PC-3 (cell line): Measurements from ENCODE around the gene CCKAR. TPM values are rescaled to one million over a fixed set of nuclear protein-coding genes. Genes with fewer than 3 reads are reported as not detected.

Source experiments
- ATAC-seq: fragments of 200-7000 bp; cut with Tn5 transposase; 2 replicates; pipeline ENCODE4 v1.9.1; 2020; ENCODE audit warnings: mild to moderate bottlenecking, moderate library complexity
- BruUV-seq: library from RNA; stranded (reverse); fragments of 400-500 nt; replicated peaks from 2 replicates; lab custom pipeline; 2021; lab: Mats Ljungman, UMichigan
- CTCF ChIA-PET: fragments of 300-600 bp; sonication (Branson Sonifier 250); formaldehyde crosslinking; loops from one replicate; lab custom pipeline; 2022; ENCODE audit warnings: antibody characterized with exemption; lab: Charles Lee
- POLR2A ChIA-PET: fragments of 300-600 bp; sonication (Branson Sonifier 250); formaldehyde crosslinking; loops from one replicate; lab custom pipeline; 2022; ENCODE audit warnings: antibody characterized with exemption; ENCODE audit not compliant: unreplicated experiment; lab: Charles Lee
- DNase-seq: peaks from one replicate; pipeline ENCODE4 v3.0.0-alpha.2; 2015
- H2AFZ ChIP-seq: fragments of 300-600 bp; sonication (generic); 2 replicates; pipeline ENCODE4 v1.6.0; 2016; ENCODE audit warnings: antibody characterized with exemption, low read length
- H3F3A ChIP-seq: fragments of 300-600 bp; sonication (generic); one replicate; pipeline ENCODE4 v1.6.0; 2017; ENCODE audit warnings: antibody characterized with exemption, low read length, control low read depth, mild to moderate bottlenecking; ENCODE audit not compliant: unreplicated experiment
- H3K27ac ChIP-seq: fragments of 300-600 bp; sonication (generic); 2 replicates; pipeline ENCODE4 v1.5.1; 2016; ENCODE audit warnings: mild to moderate bottlenecking, low read length
- H3K27me3 ChIP-seq: fragments of 300-600 bp; sonication (generic); 2 replicates; pipeline ENCODE4 v1.6.1; 2016; ENCODE audit warnings: low read length, mixed read lengths
- H3K36me3 ChIP-seq: fragments of 300-600 bp; sonication (generic); 2 replicates; pipeline ENCODE4 v1.6.1; 2016; ENCODE audit warnings: low read depth, mixed run types, low read length, mixed read lengths
- H3K4me1 ChIP-seq: fragments of 300-600 bp; sonication (generic); 2 replicates; pipeline ENCODE4 v1.5.1; 2016; ENCODE audit warnings: low read length; ENCODE audit not compliant: insufficient read depth
- H3K4me2 ChIP-seq: fragments of 300-600 bp; sonication (generic); 2 replicates; pipeline ENCODE4 v1.6.0; 2016; ENCODE audit warnings: low read length
- H3K4me3 ChIP-seq: fragments of 300-600 bp; sonication (generic); 2 replicates; pipeline ENCODE4 v1.5.1; 2016; ENCODE audit warnings: mild to moderate bottlenecking, low read length, mixed read lengths
- H3K79me2 ChIP-seq: fragments of 300-600 bp; sonication (generic); 2 replicates; pipeline ENCODE4 v1.6.1; 2017; ENCODE audit warnings: low read length, mixed read lengths
- H3K9ac ChIP-seq: fragments of 300-600 bp; sonication (generic); 2 replicates; pipeline ENCODE4 v1.6.0; 2016; ENCODE audit warnings: mild to moderate bottlenecking, low read length
- H3K9me2 ChIP-seq: fragments of 300-600 bp; sonication (generic); replicated peaks from 2 replicates; pipeline ENCODE4 v1.6.1; 2016; ENCODE audit warnings: mixed run types, low read length, mixed read lengths
- H3K9me3 ChIP-seq: fragments of 300-600 bp; sonication (generic); 2 replicates; pipeline ENCODE4 v1.6.1; 2016; ENCODE audit warnings: low read length, mixed read lengths
- H4K20me1 ChIP-seq: fragments of 300-600 bp; sonication (generic); 2 replicates; pipeline ENCODE4 v1.6.1; 2016; ENCODE audit warnings: low read length, mixed read lengths
- CTCF ChIP-seq: fragments of 300-600 bp; sonication (generic); conservative IDR thresholded peaks from 2 replicates; pipeline ENCODE4 v1.5.1; 2017; ENCODE audit warnings: antibody characterized with exemption, low read depth, mild to moderate bottlenecking, low read length
- EZH2 ChIP-seq: fragments of 300-600 bp; sonication (generic); IDR thresholded peaks from one replicate; pipeline ENCODE4 v1.6.1; 2017; ENCODE audit warnings: antibody characterized with exemption, mild to moderate bottlenecking, low read length; ENCODE audit not compliant: unreplicated experiment
- EZH2phosphoT487 ChIP-seq: fragments of 300-600 bp; sonication (generic); IDR thresholded peaks from 2 replicates; pipeline ENCODE4 v1.6.1; 2018; ENCODE audit warnings: mild to moderate bottlenecking, antibody characterized with exemption, low read length, borderline replicate concordance
- intact Hi-C: fragments of 100-400 bp; cut with micrococcal nuclease; formaldehyde crosslinking; loops from 2 replicates; pipeline ENCODE4 v1.9.0; 2023
- total RNA-seq: library from RNA; depleted of rRNA; stranded (reverse); fragments of >200 nt; gene quantifications from 2 replicates; pipeline ENCODE4 v1.2.3, GENCODE V29; 2014

CCKAR gene
- total RNA-seq, 1 experiment from 2014 or later: not detected

GRCh38 chr4:26466578-26467270, 23.6 kb downstream of the CCKAR start:
- no peak overlapping the region for H3K9ac ChIP-seq
- no TSS peak for BruUV-seq
- no peak overlapping the region for H2AFZ ChIP-seq
- TF ChIP-seq EZH2phosphoT487 (no peak), EZH2 (no peak), CTCF (no peak)
- no peak overlapping the region for H3K4me3 ChIP-seq
- no peak overlapping the region for H3K4me2 ChIP-seq
- ChIA-PET POLR2A (no interaction called here), CTCF (no interaction called here)
- no peaks in the 10 kb centered on the region for H3F3A ChIP-seq
- H3K79me2 ChIP-seq: no peaks in the 10 kb centered on the region
- ATAC-seq: no peak
- H3K36me3 ChIP-seq: no peaks in the 10 kb centered on the region
- no peaks in the 10 kb centered on the region for H3K4me1 ChIP-seq
- H3K9me3 ChIP-seq: no peaks in the 10 kb centered on the region
- H3K27me3 ChIP-seq: no peaks in the 10 kb centered on the region
- H3K27ac ChIP-seq: no peak overlapping the region
- no peaks in the 10 kb centered on the region for H3K9me2 ChIP-seq
- no peak for DNase-seq
- H4K20me1 ChIP-seq: no peaks in the 10 kb centered on the region
- intact Hi-C loops: no loop called here

GRCh38 chr4:26464420-26465095, 25.7 kb downstream of the CCKAR start:
- Histone ChIP-seq H3K9ac (no peak overlapping the region), H3K9me3 (no peaks in the 10 kb centered on the region), H3K36me3 (no peaks in the 10 kb centered on the region), H4K20me1 (no peaks in the 10 kb centered on the region), H3K4me1 (no peaks in the 10 kb centered on the region; the same call in 1 of the 2 replicates), H3K27ac (no peak overlapping the region), H3K9me2 (no peaks in the 10 kb centered on the region), H3K79me2 (no peaks in the 10 kb centered on the region), H3K4me3 (no peak overlapping the region), H3K4me2 (no peak overlapping the region), H3K27me3 (no peaks in the 10 kb centered on the region), H2AFZ (no peak overlapping the region), H3F3A (no peaks in the 10 kb centered on the region)
- no peak for TF ChIP-seq CTCF
- ATAC-seq (no peak), DNase-seq (no peak)
- ChIA-PET CTCF (no interaction called here), POLR2A (no interaction called here)
- no TSS peak for BruUV-seq
- intact Hi-C loops: loop anchor here (5.0 kb wide), 1 partner anchor 118 kb away; the partner anchor contains the start of gene TBC1D19

- Histone ChIP-seq H3K9me2 (no peaks in the 10 kb centered on the region), H3K4me3 (no peak overlapping the region), H2AFZ (no peak overlapping the region), H4K20me1 (no peaks in the 10 kb centered on the region), H3K79me2 (no peaks in the 10 kb centered on the region), H3K27ac (no peak overlapping the region), H3K4me1 (no peaks in the 10 kb centered on the region; the same call in 1 of the 2 replicates), H3K4me2 (no peak overlapping the region), H3K27me3 (no peaks in the 10 kb centered on the region), H3F3A (no peaks in the 10 kb centered on the region), H3K9me3 (no peaks in the 10 kb centered on the region), H3K36me3 (no peaks in the 10 kb centered on the region), H3K9ac (no peak overlapping the region)
- ATAC-seq: no peak
- TF ChIP-seq EZH2phosphoT487: no peak
- TF ChIP-seq EZH2: no peak
- no peak for TF ChIP-seq CTCF
- DNase-seq: no peak
- no TSS peak for BruUV-seq
- ChIA-PET CTCF (no interaction called here), POLR2A (no interaction called here)
- intact Hi-C loops: loop anchor here (5.0 kb wide), 1 partner anchor 119 kb away; the partner anchor contains the start of gene TBC1D19
Observed at GRCh38 chr4:26463386-26463785, 26.9 kb downstream of the CCKAR start.
